ENCODE results near the gene RAVER1. TPM values are rescaled to one million over a fixed set of nuclear protein-coding genes. Genes with fewer than 3 reads are reported as not detected.

Gene RAVER1
- total RNA-seq, 6 donors from 2014 or later: 17.8 to 49.9 (median 37.2) TPM

DNA sequence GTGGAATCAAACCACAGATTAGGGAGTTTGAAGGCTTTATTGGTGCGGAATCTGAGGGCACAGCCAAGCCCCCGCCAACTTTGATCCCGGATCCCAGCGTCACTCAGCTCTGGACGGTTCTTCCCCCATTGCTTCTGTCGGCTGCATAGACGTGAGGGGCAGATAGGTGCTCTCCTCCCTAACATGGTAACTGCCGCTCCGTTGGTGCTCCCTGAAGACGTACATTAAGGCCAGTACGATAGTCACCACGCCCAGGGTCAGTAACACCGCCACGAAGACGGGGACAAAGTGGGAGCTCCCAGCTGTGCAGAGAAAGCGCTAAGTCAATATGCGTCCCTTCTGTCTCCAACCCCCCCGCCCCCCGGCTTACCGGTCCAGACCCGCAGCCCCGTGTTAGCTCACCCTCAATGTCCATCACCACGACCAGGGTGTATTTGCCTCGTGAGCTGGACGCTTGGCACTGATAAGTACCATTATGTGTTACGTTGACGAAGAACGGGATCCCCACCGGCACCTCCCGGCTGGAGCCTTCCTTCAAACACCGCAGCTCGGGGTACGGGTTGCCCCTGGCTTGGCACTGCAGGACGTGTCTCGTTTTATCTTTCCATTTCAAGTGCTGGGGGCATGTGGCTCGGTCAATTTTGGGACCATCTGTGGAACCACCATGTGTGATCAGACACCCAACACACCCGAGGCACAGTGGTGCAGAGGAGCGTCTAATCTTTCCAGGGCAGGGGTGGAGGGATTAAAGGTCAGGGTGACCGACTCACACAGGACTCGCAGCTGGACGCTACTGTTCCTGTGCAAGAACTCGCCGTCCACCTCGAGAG, 644 bp upstream of the RAVER1 start:
- ATAC-seq (ENCODE audit: low FRiP score in 2 of 2): no peak

GRCh38 chr19:10332158-10332964, 968 bp downstream of the RAVER1 start:
- Histone ChIP-seq H3K4me1 (peaks cover 21 to 43% (median 25%) of the 10 kb centered on the region in 4 donors), H3K4me3 (peak overlapping the region; percentile 56 to 84 (median 63)), H3K27ac (peak overlapping the region; percentile 86 to 90 (median 88)), H3K9me3 (no peaks in the 10 kb centered on the region), H3K36me3 (peaks cover 16 to 33% (median 29%) of the 10 kb centered on the region in 4 donors), H3K27me3 (no peaks in the 10 kb centered on the region)
- 34 to 52% methylated on average over 10 to 18 of the region's 18 CpGs for WGBS, 2 donors
- TF ChIP-seq, protein P1, sequence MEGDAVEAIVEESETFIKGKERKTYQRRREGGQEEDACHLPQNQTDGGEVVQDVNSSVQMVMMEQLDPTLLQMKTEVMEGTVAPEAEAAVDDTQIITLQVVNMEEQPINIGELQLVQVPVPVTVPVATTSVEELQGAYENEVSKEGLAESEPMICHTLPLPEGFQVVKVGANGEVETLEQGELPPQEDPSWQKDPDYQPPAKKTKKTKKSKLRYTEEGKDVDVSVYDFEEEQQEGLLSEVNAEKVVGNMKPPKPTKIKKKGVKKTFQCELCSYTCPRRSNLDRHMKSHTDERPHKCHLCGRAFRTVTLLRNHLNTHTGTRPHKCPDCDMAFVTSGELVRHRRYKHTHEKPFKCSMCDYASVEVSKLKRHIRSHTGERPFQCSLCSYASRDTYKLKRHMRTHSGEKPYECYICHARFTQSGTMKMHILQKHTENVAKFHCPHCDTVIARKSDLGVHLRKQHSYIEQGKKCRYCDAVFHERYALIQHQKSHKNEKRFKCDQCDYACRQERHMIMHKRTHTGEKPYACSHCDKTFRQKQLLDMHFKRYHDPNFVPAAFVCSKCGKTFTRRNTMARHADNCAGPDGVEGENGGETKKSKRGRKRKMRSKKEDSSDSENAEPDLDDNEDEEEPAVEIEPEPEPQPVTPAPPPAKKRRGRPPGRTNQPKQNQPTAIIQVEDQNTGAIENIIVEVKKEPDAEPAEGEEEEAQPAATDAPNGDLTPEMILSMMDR (IDR thresholded peaks at IDR 0.05): peak in 1 of 6 experiments; percentile 4
- no peak for TF ChIP-seq POLR2AphosphoS5 (IDR thresholded peaks at IDR 0.05)
- DNase-seq: no peak
- no peak for ATAC-seq (ENCODE audit: low FRiP score in 2 of 2)

More for the DNA sequence above, 644 bp upstream of the RAVER1 start:
- H3K36me3 ChIP-seq: peaks cover 3 to 17% (median 13%) of the 10 kb centered on the region in 4 donors
- H3K27ac ChIP-seq: peak overlapping the region; percentile 86 to 90 (median 88)
- H3K4me3 ChIP-seq: peak overlapping the region; percentile 56 to 84 (median 63)
- no peak for DNase-seq
- TF ChIP-seq POLR2AphosphoS5 (IDR thresholded peaks at IDR 0.05) (peak in 1 of 2 donors; percentile 6), POLR2A (IDR thresholded peaks at IDR 0.05) (no peak)
- no peaks in the 10 kb centered on the region for H3K9me3 ChIP-seq
- peaks cover 21 to 43% (median 25%) of the 10 kb centered on the region in 4 donors for H3K4me1 ChIP-seq
- no peaks in the 10 kb centered on the region for H3K27me3 ChIP-seq
- 20 to 27% methylated on average over 1 to 38 of the region's 44 CpGs for WGBS, 2 donors

- Histone ChIP-seq H3K9me3 (no peaks in the 10 kb centered on the region), H3K27ac (no peak overlapping the region), H3K36me3 (peaks cover 25 to 61% (median 57%) of the 10 kb centered on the region in 4 donors), H3K4me1 (peaks cover 15 to 31% (median 23%) of the 10 kb centered on the region in 4 donors), H3K27me3 (no peaks in the 10 kb centered on the region), H3K4me3 (no peak overlapping the region)
- WGBS, 2 donors: 94 to 96% methylated on average over 12 to 13 of the region's 13 CpGs
- ATAC-seq (ENCODE audit: low FRiP score in 2 of 2) (no peak), DNase-seq (peak in 1 of 2 donors; percentile 54)
- no peak for TF ChIP-seq EP300 (IDR thresholded peaks at IDR 0.05)
- TF ChIP-seq POLR2AphosphoS5 (IDR thresholded peaks at IDR 0.05): no peak
- TF ChIP-seq POLR2A (IDR thresholded peaks at IDR 0.05): no peak
- TF ChIP-seq, protein P1 (IDR thresholded peaks at IDR 0.05): no peak
These were observed 3.8 kb downstream of the RAVER1 start for GRCh38 chr19:10329555-10329954.

DNA sequence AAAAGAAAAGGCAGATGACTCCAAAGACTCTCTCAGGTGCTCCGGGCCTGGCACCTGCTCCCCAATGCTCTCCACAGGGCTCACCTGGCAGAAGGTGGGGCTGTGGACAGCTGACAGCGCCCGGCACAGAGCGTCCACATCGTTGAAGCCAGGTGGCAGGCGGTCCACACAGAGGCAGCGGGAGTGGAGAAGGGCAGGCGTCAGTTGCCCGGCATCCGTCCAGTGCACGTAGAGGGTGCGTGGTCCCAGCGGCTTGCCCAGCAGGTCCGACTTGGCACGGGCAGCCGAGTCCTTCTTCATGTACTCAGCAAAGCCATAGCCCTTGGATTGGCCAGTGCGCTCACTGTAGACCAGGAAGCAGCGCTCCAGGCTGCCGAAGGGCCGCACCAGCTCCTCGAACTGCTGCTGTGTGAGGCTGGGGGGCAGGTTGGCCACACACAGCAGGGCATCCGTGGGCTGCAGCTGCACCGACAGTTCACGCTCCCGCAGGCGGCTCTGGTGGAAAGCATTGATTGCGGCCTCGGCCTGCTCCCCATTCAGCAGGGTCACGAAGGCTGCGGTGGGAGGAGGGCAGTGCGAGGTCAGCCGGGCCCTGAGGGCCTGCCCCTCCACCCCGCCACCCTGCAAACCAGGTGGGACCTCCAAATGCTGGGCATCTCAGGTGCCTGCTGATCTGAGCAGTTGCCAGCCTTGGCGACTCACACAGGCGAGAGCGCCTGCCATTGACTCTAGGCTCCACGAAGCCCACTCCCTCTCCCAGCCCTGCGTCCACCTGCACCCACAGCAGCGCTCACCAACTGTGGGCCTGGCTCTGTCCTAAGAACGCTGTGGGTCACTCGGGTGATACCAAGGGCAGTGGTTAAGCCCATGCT, 4.5 kb downstream of the RAVER1 start:
- H3K4me3 ChIP-seq: no peak overlapping the region
- TF ChIP-seq POLR2A (IDR thresholded peaks at IDR 0.05): no peak
- TF ChIP-seq, protein P1 (IDR thresholded peaks at IDR 0.05): no peak
- no peak for TF ChIP-seq POLR2AphosphoS5 (IDR thresholded peaks at IDR 0.05)
- no peak for TF ChIP-seq EP300 (IDR thresholded peaks at IDR 0.05)
- H3K27ac ChIP-seq: no peak overlapping the region
- ATAC-seq (ENCODE audit: low FRiP score in 2 of 2) (no peak), DNase-seq (peak in 1 of 2 donors; percentile 70)
- peaks cover 11 to 24% (median 15%) of the 10 kb centered on the region in 4 donors for H3K4me1 ChIP-seq
- peaks cover 30 to 68% (median 64%) of the 10 kb centered on the region in 4 donors for H3K36me3 ChIP-seq
- H3K9me3 ChIP-seq: no peaks in the 10 kb centered on the region
- 94 to 96% methylated on average over 25 to 40 of the region's 41 CpGs for WGBS, 2 donors
- H3K27me3 ChIP-seq: no peaks in the 10 kb centered on the region
